Activated naive CD8-positive, alpha-beta T cell treated with anti-CD3 and anti-CD28 coated beads, Interleukin-2, amount 50 U/mL, for 24 hours (primary cell): Measurements from ENCODE around the gene DSG3.

Experiments used
- ATAC-seq: fragments of 150-1000 bp; cut with Tn5 transposase; one replicate; pipeline ENCODE4 v1.10.0; 2021
- DNase-seq: peaks from one replicate; pipeline ENCODE4 v3.0.0; 2021
- H3K27ac Mint-ChIP-seq: one replicate; pipeline ENCODE4 v1.8.0; 2021; ENCODE audit warnings: mild to moderate bottlenecking, mixed read lengths
- H3K27me3 Mint-ChIP-seq: one replicate; pipeline ENCODE4 v1.8.0; 2021; ENCODE audit warnings: mixed read lengths
- H3K36me3 Mint-ChIP-seq: one replicate; pipeline ENCODE4 v1.8.0; 2021; ENCODE audit warnings: low read depth, mixed read lengths
- H3K4me1 Mint-ChIP-seq: one replicate; pipeline ENCODE4 v1.8.0; 2021; ENCODE audit warnings: mixed read lengths
- H3K4me3 Mint-ChIP-seq: one replicate; pipeline ENCODE4 v1.8.0; 2021; ENCODE audit warnings: mild to moderate bottlenecking, moderate library complexity, mixed read lengths
- H3K9me3 Mint-ChIP-seq: one replicate; pipeline ENCODE4 v1.8.0; 2021; ENCODE audit warnings: mixed read lengths

DSG3 gene

GRCh38 chr18:31446854-31447253, 687 bp upstream of the DSG3 start:
- ATAC-seq (no peak), DNase-seq (no peak)
- H3K27me3 Mint-ChIP-seq, result no peaks in the 10 kb centered on the region
- no peaks in the 10 kb centered on the region for H3K36me3 Mint-ChIP-seq
- no peaks in the 10 kb centered on the region for H3K4me1 Mint-ChIP-seq
- no peaks in the 10 kb centered on the region for H3K9me3 Mint-ChIP-seq
- no peak overlapping the region for H3K27ac Mint-ChIP-seq
- H3K4me3 Mint-ChIP-seq, result no peak overlapping the region

- H3K4me3 Mint-ChIP-seq, result no peak overlapping the region
- no peaks in the 10 kb centered on the region for H3K27me3 Mint-ChIP-seq
- H3K4me1 Mint-ChIP-seq, result no peaks in the 10 kb centered on the region
- H3K36me3 Mint-ChIP-seq, result no peaks in the 10 kb centered on the region
- no peak overlapping the region for H3K27ac Mint-ChIP-seq
- DNase-seq (no peak), ATAC-seq (no peak)
- H3K9me3 Mint-ChIP-seq, result no peaks in the 10 kb centered on the region
Observed at GRCh38 chr18:31450409-31450808, 2.9 kb downstream of the DSG3 start.

- Mint-ChIP-seq H3K4me1 (no peaks in the 10 kb centered on the region), H3K9me3 (no peaks in the 10 kb centered on the region), H3K4me3 (no peak overlapping the region), H3K36me3 (no peaks in the 10 kb centered on the region), H3K27me3 (no peaks in the 10 kb centered on the region), H3K27ac (no peak overlapping the region)
- DNase-seq (no peak), ATAC-seq (no peak)
Observed at GRCh38 chr18:31451625-31452024, 4.1 kb downstream of the DSG3 start.

- Mint-ChIP-seq H3K4me3 (no peak overlapping the region), H3K4me1 (no peaks in the 10 kb centered on the region), H3K27ac (no peak overlapping the region), H3K36me3 (no peaks in the 10 kb centered on the region), H3K27me3 (no peaks in the 10 kb centered on the region), H3K9me3 (no peaks in the 10 kb centered on the region)
- DNase-seq (no peak), ATAC-seq (no peak)
Observed at GRCh38 chr18:31454066-31454708, 6.6 kb downstream of the DSG3 start.

- no peaks in the 10 kb centered on the region for H3K4me1 Mint-ChIP-seq
- ATAC-seq, result no peak
- no peaks in the 10 kb centered on the region for H3K27me3 Mint-ChIP-seq
- H3K27ac Mint-ChIP-seq, result no peak overlapping the region
- H3K4me3 Mint-ChIP-seq, result no peak overlapping the region
- no peaks in the 10 kb centered on the region for H3K36me3 Mint-ChIP-seq
- no peak for DNase-seq
- no peaks in the 10 kb centered on the region for H3K9me3 Mint-ChIP-seq
Observed at GRCh38 chr18:31469629-31470028, 22.1 kb downstream of the DSG3 start.

GRCh38 chr18:31478688-31479087, 31.1 kb downstream of the DSG3 start:
- ATAC-seq, result no peak
- Mint-ChIP-seq H3K36me3 (no peaks in the 10 kb centered on the region), H3K27ac (no peak overlapping the region), H3K27me3 (no peaks in the 10 kb centered on the region), H3K4me3 (no peak overlapping the region), H3K4me1 (no peaks in the 10 kb centered on the region), H3K9me3 (no peaks in the 10 kb centered on the region)
- no peak for DNase-seq

GRCh38 chr18:31482051-31482450, 34.5 kb downstream of the DSG3 start:
- H3K4me1 Mint-ChIP-seq, result no peaks in the 10 kb centered on the region
- no peaks in the 10 kb centered on the region for H3K9me3 Mint-ChIP-seq
- ATAC-seq (no peak), DNase-seq (no peak)
- no peak overlapping the region for H3K27ac Mint-ChIP-seq
- H3K36me3 Mint-ChIP-seq, result no peaks in the 10 kb centered on the region
- no peaks in the 10 kb centered on the region for H3K27me3 Mint-ChIP-seq
- H3K4me3 Mint-ChIP-seq, result no peak overlapping the region

GRCh38 chr18:31483396-31483795, 35.9 kb downstream of the DSG3 start:
- H3K4me3 Mint-ChIP-seq, result no peak overlapping the region
- H3K9me3 Mint-ChIP-seq, result no peaks in the 10 kb centered on the region
- no peaks in the 10 kb centered on the region for H3K27me3 Mint-ChIP-seq
- DNase-seq, result no peak
- H3K4me1 Mint-ChIP-seq, result no peaks in the 10 kb centered on the region
- no peaks in the 10 kb centered on the region for H3K36me3 Mint-ChIP-seq
- no peak for ATAC-seq
- no peak overlapping the region for H3K27ac Mint-ChIP-seq

- no peaks in the 10 kb centered on the region for H3K36me3 Mint-ChIP-seq
- no peaks in the 10 kb centered on the region for H3K9me3 Mint-ChIP-seq
- H3K4me1 Mint-ChIP-seq, result no peaks in the 10 kb centered on the region
- no peak overlapping the region for H3K4me3 Mint-ChIP-seq
- no peak overlapping the region for H3K27ac Mint-ChIP-seq
- DNase-seq (no peak), ATAC-seq (no peak)
- no peaks in the 10 kb centered on the region for H3K27me3 Mint-ChIP-seq
Observed at GRCh38 chr18:31484461-31484860, 36.9 kb downstream of the DSG3 start.

- Mint-ChIP-seq H3K27ac (no peak overlapping the region), H3K4me3 (no peak overlapping the region), H3K9me3 (no peaks in the 10 kb centered on the region), H3K27me3 (no peaks in the 10 kb centered on the region), H3K4me1 (no peaks in the 10 kb centered on the region), H3K36me3 (no peaks in the 10 kb centered on the region)
- no peak for DNase-seq
- no peak for ATAC-seq
Observed at GRCh38 chr18:31486165-31486564, 38.6 kb downstream of the DSG3 start.

- H3K4me3 Mint-ChIP-seq, result no peak overlapping the region
- no peaks in the 10 kb centered on the region for H3K9me3 Mint-ChIP-seq
- H3K27ac Mint-ChIP-seq, result no peak overlapping the region
- ATAC-seq, result no peak
- H3K27me3 Mint-ChIP-seq, result no peaks in the 10 kb centered on the region
- no peak for DNase-seq
- no peaks in the 10 kb centered on the region for H3K36me3 Mint-ChIP-seq
- H3K4me1 Mint-ChIP-seq, result no peaks in the 10 kb centered on the region
Observed at GRCh38 chr18:31487246-31488015, 39.9 kb downstream of the DSG3 start.

GRCh38 chr18:31489311-31489710, 41.8 kb downstream of the DSG3 start:
- ATAC-seq (no peak), DNase-seq (no peak)
- Mint-ChIP-seq H3K4me1 (no peaks in the 10 kb centered on the region), H3K27ac (no peak overlapping the region), H3K27me3 (no peaks in the 10 kb centered on the region), H3K36me3 (no peaks in the 10 kb centered on the region), H3K9me3 (no peaks in the 10 kb centered on the region), H3K4me3 (no peak overlapping the region)

- ATAC-seq, result no peak
- H3K4me3 Mint-ChIP-seq, result no peak overlapping the region
- no peaks in the 10 kb centered on the region for H3K9me3 Mint-ChIP-seq
- no peak overlapping the region for H3K27ac Mint-ChIP-seq
- H3K27me3 Mint-ChIP-seq, result no peaks in the 10 kb centered on the region
- no peak for DNase-seq
- no peaks in the 10 kb centered on the region for H3K36me3 Mint-ChIP-seq
- no peaks in the 10 kb centered on the region for H3K4me1 Mint-ChIP-seq
Observed at GRCh38 chr18:31490387-31490786, 42.8 kb downstream of the DSG3 start.

GRCh38 chr18:31490833-31491232, 43.3 kb downstream of the DSG3 start:
- DNase-seq (no peak), ATAC-seq (no peak)
- H3K9me3 Mint-ChIP-seq, result no peaks in the 10 kb centered on the region
- no peak overlapping the region for H3K4me3 Mint-ChIP-seq
- no peaks in the 10 kb centered on the region for H3K27me3 Mint-ChIP-seq
- H3K4me1 Mint-ChIP-seq, result no peaks in the 10 kb centered on the region
- no peaks in the 10 kb centered on the region for H3K36me3 Mint-ChIP-seq
- H3K27ac Mint-ChIP-seq, result no peak overlapping the region

- Mint-ChIP-seq H3K9me3 (no peaks in the 10 kb centered on the region), H3K36me3 (no peaks in the 10 kb centered on the region), H3K4me1 (no peaks in the 10 kb centered on the region), H3K27me3 (peaks cover 3% of the 10 kb centered on the region), H3K4me3 (no peak overlapping the region), H3K27ac (no peak overlapping the region)
- DNase-seq, result no peak
- no peak for ATAC-seq
Observed at GRCh38 chr18:31491586-31491985, 44.0 kb downstream of the DSG3 start.
